M059J (cell line): ENCODE results near the gene PELI2. TPM values are rescaled to one million over a fixed set of nuclear protein-coding genes. Genes with fewer than 3 reads are reported as not detected.

Source experiments
- DNase-seq: peaks from one replicate; pipeline ENCODE4 v3.0.0-alpha.2; 2012; ENCODE audit warnings: low read depth
- total RNA-seq: library from RNA; depleted of rRNA; stranded (reverse); fragments of >200 nt; shearing (Covaris generic); gene quantifications from 2 replicates; pipeline ENCODE4 v1.2.3, GENCODE V29; 2014

PELI2 gene
- total RNA-seq, 1 experiment from 2014 or later = 3.0 TPM

DNA sequence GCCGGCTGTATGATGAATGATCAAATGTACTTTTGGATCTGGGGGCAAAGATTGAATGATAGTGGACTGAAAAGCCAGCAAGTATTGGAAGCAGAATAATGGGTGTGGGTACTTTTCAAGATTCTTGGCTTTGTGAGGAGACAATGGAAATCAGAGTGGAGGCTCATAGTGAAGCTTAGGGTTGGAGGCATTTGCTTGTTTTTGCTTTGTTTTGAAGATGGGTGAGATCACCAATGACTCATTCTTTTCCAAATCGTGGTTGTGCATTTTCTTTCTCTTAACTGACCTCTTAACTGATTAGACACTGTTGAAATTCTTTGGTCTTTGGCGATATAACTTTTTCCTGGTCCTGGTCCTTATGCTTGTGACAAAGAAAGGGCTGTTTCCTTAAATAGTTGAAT lies 54.4 kb downstream of the PELI2 start:
- DNase-seq = peak; percentile 86

GRCh38 chr14:56173365-56173922 lies 55.2 kb downstream of the PELI2 start:
- peak; percentile 63 for DNase-seq

DNA sequence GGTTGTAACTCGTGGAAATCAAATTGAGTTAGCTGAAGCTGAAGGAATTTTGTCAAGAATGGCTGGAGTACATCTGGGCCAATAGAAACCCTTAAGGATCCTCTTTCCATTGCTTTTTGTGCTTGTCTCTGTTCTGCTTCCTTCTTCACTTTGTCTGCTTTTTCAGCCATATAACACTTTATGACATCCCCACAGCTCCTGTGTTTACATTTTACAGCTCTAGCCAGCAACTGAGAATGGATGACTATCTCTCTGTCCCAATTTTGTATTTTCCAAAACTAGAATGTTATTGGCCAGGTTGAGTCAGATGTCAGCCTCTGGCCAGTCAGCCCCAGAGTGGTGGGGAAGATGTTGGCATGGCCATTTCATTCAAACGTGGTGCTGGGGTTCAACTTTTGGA lies 57.6 kb downstream of the PELI2 start:
- no peak for DNase-seq

- DNase-seq = no peak
Observed at GRCh38 chr14:56176530-56176929, 58.3 kb downstream of the PELI2 start.

GRCh38 chr14:56177036-56177435 lies 58.8 kb downstream of the PELI2 start:
- DNase-seq = no peak

- no peak for DNase-seq
Observed at GRCh38 chr14:56180754-56181542, 62.7 kb downstream of the PELI2 start.

DNA sequence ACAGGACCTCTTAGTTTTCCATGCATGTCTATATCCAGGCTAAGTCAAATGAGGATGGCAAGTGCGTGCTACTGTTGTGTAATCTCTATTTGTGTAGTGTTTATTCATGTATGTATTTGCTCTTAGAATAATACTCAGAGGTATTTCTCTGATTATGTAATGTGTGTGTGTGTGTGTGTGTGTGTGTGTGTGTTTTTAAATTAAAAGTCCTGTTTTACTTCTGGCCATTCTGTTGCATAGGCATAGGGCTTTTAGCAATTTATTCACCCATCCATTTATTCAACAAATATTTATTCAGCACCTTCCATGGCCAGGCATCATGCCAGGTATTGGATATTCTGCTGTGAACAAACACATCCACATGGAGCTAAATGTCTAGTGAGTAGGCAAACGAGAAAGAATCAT lies 63.5 kb downstream of the PELI2 start:
- no peak for DNase-seq

DNA sequence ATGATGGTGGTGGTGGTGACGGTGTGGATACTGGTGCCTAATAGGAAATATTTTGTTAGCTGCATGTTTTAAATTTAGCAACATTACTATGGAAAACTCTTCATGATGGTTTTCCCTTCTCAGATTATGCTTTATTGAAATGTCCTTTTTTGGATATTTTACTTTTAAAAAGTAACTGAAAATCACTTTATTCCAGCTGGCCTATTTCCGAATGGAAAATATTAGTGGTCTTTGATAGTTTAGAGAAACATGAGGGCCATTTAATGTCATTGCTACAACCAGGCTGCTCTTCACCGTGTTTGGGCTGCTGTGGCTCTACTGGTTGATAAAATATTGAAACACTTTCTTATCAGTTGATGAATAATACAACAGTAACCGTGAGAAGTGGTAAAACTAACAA lies 64.2 kb downstream of the PELI2 start:
- DNase-seq = no peak

GRCh38 chr14:56183631-56184157 lies 65.5 kb downstream of the PELI2 start:
- DNase-seq = no peak

DNA sequence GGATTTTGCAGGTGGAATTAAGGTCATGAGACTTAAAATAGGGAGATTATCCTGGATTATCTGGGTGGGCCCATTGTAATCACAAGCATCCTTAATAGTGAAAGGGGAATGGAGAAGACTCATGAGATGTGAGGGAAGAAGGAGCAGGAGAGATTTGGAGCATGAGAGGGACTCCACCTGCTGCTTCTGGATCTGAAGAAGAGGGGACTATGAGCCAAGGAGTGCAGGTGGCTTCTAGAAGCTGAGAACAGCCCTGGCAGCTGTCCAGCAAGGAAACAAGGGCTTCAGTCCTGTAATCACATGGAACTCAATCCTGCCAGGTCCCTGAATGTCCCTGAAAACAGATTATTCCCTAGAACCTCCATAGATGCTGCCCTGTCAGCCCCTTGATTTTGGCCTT lies 67.8 kb downstream of the PELI2 start:
- no peak for DNase-seq

- DNase-seq = no peak
Observed at GRCh38 chr14:56187736-56188135, 69.5 kb downstream of the PELI2 start.

DNA sequence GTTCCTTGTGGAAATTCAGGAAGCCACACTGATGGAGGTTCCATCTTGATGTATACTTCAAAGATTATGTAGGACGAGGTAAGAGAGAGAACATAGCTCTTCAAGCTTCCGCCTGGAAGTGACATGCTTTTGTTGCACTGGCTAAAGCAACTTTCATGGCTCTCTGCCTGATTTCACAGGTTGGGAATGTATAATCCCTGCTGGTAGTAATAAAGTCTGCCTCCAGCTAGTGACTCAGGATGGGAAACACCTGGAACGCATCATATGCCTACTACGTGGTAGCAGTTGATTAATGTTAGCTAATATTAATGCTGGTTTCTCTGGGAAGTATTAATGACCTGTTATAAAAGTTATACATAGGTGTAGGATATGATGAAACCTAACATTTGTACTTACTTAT lies 71.1 kb downstream of the PELI2 start:
- DNase-seq = peak; percentile 80

- no peak for DNase-seq
Observed at GRCh38 chr14:56193347-56193746, 75.1 kb downstream of the PELI2 start.

DNA sequence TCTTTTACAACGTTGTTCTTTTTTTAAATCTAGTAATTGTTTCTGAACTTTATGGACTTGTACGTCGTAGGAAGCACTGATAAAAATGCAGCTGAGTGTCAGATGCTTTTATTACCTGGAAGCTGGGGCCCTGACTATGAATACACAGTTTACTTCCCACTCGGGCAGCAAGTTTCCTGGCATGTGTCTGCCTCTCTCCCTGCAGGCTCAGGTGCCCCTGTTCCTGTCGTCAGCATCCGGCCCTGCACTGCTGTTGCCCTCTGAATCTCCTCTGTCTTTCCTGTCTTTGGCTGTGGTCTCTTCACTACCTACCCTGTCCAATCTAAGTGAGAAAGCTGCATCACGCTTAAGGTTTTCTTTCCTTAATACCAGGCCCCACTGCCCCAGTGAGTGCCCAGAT lies 75.8 kb downstream of the PELI2 start:
- no peak for DNase-seq

DNA sequence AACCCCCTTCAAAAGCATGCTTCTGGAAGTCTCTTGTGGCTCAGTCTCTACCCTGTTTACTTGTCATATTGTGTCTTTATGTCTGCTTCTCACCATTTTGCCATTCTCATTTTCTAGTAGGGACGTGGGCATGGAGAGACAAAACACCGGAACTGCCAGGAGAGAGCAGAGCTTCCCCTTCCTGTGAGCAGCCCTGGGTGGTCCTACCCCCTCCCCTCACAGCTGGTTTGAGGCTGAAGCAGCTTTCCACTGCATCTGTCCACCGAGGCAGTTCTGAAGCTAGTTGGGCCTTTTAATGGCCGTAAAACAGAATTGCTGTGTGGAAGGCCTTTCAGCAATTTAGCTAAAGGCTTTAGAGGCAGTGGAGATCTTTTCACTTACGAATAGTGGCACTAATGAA lies 77.0 kb downstream of the PELI2 start:
- no peak for DNase-seq

GRCh38 chr14:56195704-56196103 lies 77.5 kb downstream of the PELI2 start:
- DNase-seq = peak; percentile 73

DNA sequence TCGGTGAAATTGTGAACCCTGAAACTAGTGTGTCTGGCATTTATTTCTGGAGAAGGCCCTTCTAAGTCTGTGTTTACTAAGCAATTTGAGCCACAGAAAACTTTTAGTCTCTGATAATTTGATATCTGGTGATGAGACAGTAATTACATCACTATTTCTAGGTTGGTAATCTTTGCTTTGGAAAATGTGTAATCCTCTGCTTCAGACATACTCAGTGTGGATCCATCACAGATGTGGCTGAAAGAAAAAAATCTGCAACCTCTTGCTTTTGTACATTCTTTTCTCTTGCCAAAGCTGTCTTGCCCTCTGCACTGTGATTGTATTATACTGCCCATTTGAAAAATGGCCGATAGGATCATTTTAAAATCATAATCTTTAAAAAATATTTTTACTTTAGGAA lies 78.1 kb downstream of the PELI2 start:
- DNase-seq = no peak

DNA sequence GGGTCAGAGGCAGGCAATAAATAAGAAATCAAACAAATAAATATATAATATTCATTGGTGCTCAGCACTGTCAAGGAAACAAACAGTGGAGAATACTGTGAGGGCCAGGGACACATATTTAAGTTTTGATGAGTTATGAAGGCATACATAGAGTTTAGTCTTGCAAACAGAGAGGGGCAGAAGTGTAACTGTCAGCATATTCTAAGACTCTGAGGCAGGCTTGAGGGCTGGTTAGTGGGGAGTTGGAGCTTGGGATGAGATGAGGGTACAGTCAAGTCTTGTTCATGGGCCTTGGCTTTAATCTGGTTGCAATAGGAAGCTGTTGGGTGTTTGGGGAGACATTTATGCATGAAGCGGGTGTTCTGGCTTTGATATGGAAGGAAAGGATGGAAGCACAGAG lies 78.9 kb downstream of the PELI2 start:
- DNase-seq = no peak

GRCh38 chr14:56198438-56198837 lies 80.2 kb downstream of the PELI2 start:
- no peak for DNase-seq

DNA sequence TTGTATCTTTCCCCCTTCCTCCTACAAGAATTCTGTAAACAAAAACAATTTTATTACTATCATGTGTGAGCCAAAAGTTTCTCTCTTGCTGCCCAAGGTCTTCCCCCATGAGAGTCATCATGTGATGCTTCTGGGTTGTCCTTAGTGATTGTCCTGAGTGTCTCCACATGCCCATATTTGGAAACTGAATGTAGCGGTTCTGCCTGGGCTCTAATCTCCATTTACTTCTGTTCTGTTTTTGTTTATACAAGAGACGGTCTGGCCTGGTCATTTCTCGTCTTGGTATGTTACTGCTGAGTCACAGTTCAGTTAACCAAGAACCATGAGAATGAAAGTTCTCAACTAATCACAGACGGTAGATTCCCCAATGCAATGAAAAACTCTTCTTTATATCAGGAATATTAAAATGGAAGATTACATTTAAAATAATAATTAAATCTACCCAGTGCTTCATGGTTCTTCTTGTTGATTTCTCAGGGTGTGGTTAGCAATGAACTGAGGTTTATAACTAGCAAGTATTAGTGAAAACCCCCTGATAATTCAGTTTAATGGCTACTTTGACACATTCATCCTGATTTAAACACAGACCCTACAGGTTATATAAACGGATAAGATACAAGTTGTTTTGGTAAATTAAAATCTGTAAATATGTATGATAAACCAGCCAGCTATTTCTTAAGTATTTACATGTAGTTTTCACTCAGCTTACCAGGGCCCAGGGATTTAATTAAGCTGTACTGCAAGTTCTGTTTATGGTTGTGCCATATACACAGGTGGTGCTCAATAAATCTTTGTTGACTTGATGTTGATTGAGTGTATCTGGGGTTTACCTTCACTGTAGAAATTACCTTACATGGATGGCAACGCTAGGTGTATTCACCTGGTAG lies 81.1 kb downstream of the PELI2 start:
- DNase-seq = peak; percentile 98

DNA sequence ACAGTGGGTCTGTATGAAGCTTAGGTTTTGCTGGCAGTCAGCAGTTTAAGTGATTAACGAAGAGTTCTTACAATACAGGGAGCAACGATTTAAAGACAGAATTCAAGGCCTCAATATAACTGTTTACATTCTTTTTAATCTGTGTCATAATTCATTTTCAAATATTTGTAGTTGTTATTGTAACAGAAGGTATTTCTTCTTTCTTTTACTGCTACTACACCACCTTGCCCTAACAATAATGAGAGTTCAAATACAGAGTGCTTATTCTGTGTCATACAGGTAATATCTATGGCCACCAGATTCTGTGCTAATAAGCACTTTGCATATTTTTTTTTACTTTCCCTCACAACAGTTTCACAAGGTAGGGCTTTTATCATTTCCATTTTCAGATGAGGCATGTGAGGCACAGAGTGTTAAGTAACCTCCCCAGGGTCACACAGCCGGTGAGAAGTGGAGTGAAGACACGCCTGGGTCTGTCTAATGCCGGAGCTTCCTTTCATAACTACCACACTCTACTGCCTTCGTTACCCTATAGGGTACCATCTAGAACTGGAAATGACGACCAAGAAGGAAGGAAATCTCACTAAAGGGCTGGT lies 81.9 kb downstream of the PELI2 start:
- DNase-seq = peak; percentile 11

GRCh38 chr14:56202256-56202655 lies 84.0 kb downstream of the PELI2 start:
- DNase-seq = no peak
